Measurements from ENCODE around the gene DPYD. TPM values are rescaled to one million over a fixed set of nuclear protein-coding genes. Genes with fewer than 3 reads are reported as not detected.
A peak's percentile ranks its signal among the peaks of the same experiment; 100 is the strongest.

The DPYD gene
- polyA plus RNA-seq, 12 donors, result 6.4 to 16.0 (median 9.2) TPM; not detected in 1

DNA sequence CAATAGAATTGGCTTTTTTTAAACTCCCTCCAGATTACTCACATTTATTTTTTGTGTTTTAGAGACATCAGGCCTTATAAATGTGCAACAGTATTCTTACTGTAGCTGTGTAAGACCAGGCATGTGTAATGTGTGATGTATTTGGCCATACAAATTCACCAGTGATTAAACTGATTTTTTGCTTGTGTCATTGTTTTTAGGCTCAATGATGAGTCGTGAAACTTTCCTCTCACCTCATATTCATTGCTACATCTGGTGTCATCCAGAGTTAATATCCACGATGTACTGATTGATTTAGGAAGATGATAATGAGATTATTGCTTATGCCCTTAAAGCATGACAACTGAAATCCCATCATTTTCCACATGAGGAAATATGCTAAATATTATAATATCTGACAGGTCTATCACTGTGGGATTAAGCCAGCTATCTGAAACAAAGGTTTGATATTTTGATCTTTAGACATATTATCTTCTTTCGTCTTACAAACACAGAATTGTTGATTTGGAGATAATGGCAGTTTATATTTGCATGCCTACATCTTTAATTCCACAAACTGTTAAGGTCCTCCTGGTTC, 711.4 kb downstream of the DPYD start:
- DNase-seq, result no peak

DNA sequence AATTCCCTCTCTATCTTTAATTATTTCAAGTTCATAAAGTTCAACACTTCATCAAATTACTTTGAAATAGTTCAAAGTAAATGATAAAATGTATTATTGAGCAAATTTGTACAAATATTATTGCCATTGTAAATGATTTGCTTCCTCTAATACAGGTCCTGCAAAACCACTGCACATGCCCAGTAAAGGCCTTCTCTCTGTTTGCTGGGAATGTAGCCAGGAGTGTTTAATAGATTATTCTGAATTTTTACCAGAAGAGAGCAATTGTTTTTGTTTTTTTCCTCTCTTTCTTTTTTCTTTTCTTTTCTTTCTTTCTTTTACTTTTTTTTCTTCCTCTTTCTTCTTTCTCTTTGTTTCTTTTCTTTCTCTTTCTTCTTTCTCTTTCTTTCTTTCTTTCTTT, 713.0 kb downstream of the DPYD start:
- DNase-seq, result peak; percentile 14

DNA sequence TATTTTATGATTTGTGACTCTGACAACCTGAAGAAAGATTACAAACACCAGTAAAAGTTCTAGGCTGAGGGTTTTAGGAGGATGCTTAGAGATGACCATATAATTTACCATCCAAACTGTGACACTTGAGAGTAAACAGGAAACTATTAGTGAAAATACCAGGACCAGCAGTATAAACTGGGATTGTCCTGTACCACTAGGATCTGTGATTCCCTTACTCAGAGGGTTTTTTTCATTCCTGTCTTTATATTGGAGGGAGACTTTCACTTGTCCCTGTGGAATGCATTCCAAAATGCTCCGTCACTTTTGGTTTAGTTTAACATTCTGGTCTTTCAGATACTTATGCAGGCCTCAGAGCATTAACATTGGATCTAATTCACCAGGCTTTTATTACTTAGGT, 716.4 kb downstream of the DPYD start:
- peak; percentile 48 for DNase-seq

DNA sequence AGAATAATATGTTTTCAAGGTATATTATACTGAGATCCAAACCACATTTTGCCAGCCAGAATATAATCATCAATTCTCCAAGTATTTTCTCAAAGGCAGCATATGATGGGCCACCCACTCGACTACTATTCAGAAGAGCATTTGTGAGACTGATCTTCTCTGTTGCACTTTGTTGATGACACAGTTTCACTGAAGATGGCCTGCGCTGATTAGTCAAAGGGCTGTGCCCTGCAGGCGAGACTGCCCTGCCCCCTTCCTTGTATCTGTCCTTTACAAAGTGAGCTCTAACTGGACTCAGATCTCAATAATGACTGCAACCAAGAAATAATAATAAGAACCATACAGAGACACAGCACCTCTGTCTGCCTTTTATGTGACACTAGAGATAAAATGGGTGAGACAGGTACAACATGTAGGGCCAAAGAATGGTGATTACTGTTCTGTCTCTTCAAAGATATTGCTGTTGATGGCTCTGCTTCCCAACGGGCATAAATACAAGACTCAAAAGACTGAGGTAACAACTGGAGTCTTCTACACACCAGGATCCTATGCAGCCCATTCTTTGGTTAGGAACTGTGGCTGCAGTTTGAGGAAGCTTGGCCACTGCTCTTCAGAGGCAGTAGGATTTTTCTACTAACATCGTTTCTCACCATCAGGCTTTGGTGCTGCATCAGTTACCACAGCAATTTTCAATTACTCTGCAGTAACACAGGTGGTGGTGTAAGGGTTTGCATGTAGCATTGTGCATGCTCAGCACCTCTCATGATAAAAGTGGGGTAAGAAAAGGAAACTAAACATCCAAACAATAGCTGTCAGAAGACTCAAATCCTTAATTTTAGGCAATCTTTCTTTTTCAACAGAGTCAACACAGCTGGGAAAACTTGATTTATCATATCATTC, 718.1 kb downstream of the DPYD start:
- DNase-seq, result no peak

DNA sequence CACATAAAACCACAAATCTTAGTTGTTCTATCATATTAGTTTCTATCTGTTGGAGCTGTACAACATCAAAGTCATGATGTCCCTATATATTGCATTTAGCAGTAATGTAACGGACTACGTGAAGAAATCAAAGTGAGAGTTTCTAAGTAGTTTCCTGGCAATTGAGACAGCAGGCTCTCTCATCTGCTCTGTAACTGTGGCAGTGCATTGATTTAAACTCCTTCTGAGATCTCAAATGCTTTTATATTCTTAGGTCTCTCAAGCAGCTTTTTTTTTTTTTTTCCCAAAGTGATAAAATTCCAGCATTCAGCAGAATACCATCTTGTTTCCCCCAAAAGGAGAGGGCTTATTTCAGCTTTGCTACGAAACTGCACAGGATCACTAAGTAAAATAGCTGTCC, 719.2 kb downstream of the DPYD start:
- DNase-seq, result no peak

DNA sequence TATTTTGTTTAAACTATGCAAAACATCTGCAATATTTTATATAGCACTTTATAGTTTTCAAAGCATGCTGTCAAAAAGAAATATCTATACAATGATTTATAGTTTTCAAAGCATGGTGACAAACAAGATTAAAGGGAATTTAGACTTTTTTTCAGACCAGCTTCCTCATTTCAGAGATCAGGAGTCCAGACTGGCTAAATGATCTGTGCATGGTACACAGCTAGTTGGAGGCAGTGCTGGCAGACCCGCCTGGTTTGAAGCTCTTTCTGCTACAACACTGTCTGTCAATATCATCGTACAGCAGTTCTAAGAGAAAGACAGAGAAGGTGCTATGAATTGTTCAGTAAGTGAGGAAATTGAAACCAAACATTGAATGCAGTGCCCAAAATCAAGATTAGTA, 720.2 kb downstream of the DPYD start:
- DNase-seq, result no peak

DNA sequence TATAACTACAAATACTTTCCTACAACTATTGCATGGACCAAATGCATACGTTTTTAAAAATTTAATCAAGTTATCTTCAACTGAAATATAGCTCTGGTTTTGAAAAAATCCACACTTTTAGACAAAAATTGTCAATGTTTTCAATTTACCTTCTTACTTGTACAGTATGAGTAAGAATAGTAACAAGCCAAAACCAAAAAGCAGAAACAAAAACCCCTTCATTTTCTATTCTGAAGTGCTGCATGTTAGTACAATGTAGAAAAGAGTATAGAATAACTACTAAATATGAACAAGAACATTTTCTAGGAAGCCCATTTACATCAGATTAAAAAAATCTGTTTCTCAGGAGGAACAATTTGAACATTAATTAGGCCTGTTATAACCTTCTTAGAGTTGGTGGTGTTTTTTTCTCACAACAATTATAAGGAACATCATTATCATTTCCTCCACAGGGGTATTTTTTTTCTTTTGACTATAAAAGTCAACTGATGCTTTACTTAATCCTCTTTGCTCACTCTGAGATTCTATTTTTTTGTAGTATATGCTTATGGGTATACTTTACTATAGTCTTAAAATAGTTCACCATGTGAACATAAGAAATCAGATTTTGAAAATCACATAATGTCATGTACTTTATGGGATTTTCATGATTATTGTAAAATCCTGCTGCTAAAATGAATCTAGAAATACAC, 723.9 kb downstream of the DPYD start:
- DNase-seq, result no peak

DNA sequence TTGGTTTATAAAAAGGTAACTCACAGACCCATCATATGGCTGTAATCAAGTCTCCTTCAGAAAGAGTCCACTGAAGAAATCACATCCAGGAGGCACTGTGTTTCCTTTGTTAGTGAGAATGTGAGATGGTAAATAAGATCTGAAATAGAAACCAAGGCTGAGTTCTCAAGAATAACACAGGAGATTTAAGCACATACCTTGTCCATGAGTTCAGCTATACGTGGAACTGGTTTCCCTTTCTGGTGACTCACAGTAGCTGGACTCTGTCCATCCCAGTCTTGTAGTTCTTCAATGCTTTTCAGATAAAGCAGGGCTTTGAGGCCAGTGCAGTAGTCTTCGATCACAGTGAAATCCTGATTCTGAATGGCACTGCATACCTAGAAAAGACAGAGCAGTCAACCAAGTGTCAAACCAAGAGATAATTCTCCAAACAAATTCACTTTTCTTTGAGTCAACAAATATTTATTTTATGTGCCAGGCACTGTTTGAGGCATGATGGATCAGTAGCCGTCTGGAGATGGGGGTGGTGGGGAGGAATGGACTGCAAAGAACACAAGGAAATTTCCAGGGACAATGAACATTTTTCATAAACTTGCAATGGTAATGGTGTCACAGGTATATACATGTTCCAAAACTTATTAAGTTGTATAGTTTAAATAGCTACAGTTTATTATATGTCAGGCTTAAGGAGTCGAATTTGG, 727.8 kb downstream of the DPYD start:
- DNase-seq, result peak; percentile 28

DNA sequence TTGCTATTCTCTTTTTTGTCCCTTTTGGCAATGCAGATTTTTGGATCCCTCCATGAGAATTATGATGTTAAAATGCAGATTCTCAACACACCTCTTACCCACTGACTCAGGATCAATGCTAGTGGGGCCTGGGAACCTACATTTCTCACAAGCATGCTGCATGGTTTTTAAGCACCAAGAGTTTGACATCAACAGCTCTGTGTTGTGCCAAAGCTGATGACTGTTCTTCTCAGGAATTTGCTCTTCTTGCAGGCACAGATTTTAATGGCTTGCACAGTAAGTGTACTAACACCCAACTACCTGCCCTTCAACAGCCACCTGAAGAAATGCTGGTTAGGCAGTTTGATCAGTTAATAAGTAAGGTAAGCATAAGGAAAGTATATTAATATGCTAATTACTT, 730.5 kb downstream of the DPYD start:
- DNase-seq, result no peak

DNA sequence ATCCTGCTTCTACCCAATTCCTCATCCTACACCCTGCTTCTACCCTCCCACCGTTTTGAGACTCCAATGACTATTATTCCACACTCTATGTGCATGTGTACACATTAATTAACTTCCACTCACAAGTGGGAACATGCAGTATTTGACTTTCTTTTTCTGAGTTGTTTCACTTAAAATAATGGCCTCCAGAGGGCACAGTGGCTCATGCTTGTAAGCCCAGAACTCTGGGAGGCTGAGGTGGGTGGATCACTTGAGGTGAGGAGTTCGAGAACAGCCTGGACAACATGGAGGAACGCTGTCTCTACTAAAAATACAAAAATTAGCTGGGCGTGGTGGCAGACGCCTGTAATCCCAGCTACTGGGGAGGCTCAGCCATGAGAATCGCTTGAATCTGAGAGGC, 734.5 kb downstream of the DPYD start:
- DNase-seq, result no peak

DNA sequence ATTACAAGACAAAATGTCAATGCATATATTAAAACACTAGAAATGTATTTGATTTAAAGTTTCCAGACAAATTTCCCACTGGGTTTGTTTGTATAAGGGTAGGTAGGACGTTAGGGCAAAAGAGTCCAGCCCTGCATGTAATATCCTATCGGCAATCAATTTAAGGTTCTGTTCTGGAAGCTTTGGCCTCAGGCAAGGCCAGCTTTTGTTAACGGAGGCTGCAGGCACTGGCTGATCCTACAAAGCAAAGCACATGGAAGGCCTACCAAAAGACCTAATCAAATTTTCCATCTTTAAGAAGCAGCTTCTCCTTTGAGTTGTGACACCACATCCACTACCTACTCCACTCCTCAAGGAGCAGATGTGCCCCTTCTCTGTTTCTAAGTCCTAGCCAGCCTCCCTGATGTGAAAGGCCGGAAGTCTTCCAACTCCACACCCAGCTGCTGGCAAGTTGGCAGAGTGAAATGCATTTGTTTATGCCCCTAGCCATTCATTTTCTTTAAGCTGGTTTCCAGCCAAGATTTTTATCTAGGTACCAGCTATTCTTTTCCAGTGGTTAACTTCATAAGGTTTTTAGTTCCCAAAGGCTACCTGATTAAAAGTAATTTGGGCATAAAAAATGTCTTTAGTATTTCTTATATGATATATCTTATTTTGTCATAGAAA, 746.7 kb downstream of the DPYD start:
- DNase-seq, result no peak

DNA sequence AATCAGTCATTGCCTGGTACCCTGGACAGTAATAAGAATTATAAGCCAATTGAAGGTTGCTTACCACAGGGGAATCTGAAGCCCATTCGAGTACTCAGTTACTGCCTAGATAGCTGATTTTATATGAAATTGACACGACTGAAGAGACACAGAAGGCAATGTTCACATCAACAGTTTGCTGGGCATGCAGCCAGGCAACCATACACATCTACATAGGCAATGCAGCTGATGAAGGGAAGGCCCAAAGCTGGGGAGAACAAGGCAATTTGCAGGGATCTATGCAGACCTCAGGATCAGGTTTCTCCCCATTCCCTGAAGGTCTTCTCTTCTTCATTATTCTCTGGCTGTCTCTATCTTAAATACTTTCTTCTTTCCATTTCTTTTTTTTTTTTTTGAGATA, 750.5 kb downstream of the DPYD start:
- no peak for DNase-seq

DNA sequence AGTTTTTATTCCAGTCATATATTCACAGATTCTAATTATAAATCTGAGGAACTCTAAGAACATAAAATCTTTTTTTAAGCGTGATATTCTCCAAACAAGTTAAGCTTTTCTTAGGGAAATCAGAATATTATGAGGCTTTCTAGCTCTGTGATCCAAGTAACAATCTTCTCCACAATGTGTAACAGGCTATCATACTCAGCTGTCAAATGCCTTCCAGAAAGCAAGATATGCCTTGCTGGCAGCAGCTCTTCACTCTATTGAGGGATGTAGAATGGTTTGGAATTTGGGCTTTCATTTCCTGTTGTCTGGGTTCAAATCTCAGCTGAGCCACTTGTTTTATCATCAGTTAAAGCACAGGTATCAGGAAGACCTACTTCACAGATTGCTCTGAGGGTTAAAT, 752.8 kb downstream of the DPYD start:
- no peak for DNase-seq

DNA sequence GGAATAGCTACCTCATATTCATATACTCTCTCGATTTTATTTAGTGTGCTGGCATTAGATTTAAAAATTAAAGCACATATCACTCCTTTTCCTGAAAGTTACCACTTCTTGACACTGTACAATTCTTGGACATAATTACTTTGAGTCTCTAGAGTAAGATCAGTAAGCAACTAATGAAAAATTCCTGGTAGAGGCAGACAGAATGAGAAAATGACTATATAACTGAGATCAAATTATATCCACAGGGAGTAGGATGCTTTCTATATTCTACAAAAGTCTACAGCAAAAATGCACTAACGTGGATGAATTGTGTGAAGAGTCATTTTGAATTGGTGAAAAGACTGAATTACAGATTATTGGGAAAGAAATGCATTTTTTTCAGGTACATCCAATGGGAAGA, 753.6 kb downstream of the DPYD start:
- peak; percentile 24 for DNase-seq

DNA sequence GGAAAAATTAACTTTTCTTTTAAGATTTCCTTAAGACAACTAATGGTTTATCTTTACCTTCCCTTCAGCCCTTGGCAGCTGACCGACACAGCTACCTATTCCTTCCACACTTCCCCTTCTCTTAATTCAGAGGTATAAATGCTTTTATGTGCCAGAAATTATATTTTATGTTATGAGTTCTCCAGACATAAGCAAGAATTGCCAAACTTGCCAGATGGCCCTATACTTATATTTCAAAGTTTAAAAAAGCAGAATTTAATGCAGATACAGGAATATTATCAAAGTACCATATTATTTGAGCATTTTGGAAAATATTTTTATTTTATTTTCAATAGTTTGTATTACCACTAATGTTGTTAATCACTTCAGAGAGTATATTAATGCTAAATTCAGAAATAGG, 754.2 kb downstream of the DPYD start:
- no peak for DNase-seq

DNA sequence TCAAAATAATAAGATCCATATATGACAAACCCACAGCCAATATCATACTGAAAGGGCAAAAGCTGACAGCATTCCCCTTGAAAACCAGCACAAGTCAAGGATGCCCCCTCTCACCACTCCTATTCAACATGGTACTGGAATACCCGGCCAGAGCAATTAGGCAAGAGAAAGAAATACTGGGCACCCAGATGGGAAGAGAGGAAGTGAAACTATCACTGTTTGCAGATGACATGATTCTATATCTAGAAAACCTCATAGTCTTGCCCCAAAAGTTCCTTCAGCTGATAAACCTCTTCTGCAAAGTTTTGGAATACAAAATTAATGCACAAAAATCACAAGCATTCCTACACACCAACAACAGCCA, 756.6 kb downstream of the DPYD start:
- DNase-seq, result no peak

DNA sequence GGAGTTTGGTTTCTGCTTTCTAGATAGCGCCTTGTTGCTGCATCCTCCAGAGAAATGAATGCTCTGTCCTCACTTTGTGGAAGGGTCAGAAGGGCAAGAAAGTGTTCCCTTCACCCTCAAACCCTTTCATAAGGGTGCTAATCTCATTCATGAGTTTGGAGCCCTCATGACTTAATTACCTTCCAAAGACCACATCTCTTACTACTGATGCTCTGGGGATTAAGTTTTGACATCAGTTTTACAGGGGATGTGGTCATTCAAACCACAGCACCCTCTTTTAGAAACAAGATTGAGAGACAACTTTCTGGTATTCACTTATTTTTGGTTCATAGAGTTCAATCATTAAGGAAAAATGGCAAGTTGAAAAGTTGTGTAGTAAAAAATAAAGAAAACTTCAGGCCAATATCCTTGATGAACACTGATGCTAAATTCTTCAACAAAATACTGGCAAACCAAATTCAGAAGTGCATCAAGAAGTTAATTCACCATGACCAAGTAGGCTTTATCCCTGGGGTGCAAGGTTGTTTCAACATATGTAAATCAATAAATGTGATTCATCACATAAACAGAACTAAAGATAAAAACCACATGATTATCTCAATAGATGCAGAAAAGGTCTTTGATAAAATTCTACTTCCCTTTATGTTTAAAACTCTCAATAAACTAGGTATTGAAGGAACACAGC, 757.1 kb downstream of the DPYD start:
- no peak for DNase-seq

DNA sequence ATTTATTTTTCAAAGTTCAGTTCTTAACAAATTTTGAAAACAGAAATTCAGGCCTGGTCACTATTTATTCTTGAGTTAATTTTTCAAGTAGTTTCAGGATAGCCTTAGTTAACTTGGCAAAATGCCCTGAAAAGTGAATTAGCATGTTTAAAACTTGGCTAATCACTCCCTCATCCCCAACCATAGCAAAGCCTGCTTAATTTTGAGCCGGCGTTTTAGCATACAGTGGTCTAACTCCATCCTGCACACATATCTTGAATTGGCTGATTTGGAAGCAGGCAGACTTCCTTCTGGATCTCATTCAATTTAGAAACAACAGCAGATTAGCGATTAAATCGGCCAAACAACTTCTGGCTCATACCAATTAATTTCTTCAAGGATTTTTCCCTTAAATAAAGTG, 760.0 kb downstream of the DPYD start:
- no peak for DNase-seq

DNA sequence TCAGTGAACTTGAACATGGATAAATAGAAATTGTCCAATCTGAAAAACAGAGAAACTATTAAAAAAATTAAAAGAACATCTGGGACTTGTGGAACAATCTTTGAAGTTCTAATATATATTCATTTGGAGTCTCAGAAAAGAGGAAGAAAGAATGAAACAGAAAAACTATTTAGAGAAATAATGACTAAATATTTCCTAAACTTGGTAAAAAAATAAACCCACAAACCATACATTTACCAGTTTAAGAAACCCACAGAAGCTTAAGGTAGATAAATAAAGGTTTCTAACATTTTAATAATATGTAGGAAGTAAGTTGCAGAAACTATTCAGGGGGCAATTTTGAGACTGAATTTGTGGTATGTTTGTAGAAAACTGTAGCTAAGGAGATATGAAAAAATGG, 761.5 kb downstream of the DPYD start:
- no peak for DNase-seq

DNA sequence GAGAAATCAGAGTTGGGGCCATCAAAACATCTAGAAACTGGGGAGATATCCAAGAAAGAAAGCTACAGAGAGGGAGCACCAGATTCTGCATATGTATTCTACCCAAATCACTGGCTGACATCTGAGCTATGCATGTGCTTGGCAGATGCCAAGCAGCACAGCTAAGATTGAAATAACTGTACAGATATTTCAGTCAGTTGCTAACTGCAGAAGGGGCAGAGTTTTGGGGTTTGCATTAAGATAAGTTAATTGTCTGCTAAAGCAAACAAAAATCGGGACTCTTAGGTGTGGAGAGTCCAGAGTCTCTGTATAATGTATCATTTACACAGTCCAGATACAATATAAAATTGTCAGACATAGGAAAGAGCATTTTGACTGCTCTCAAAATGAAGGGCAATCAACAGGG, 762.1 kb downstream of the DPYD start:
- DNase-seq, result no peak

DNA sequence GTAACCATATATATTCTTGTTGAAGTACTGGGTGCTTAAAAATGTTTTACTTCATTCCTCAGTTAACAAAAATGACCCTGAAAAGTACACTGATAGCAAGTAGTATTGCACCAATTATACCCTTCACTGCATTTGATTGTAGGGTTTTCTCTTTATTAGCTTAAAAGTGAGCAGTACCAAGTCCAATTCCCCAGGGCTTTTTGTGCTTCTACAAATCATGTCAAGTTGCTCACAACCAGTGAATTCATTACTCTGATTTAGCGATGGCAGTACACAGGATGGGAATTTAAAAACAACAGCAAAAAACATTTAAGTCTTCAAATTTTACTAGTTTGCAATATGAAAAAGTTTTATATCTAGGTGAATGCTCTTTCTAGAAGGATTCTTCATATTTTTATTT, 762.8 kb downstream of the DPYD start:
- DNase-seq, result no peak

Measured in muscle of arm (tissue), 12 donors.